GM10847 (cell line): ENCODE data around the gene CRYAA.
"Not testable (repeated sequence)": the region's sequence is repeated elsewhere in the genome, so short reads cannot be mapped to it uniquely, and the experiment has no call there.

ENCODE experiments used
- POLR2A ChIP-seq: IDR thresholded peaks from 2 replicates; pipeline ENCODE4 v1.6.1; 2011; ENCODE audit not compliant: insufficient read length; ENCODE audit errors: extremely low read depth

The CRYAA gene

GRCh38 chr21:43168708-43169107, at the start of gene CRYAA:
Gene CRYAA, plus strand, starts transcription at chr21:43169008. Its CDS starts 92 bp downstream, at chr21:43169100.
- TF ChIP-seq POLR2A: not testable (repeated sequence)

GRCh38 chr21:43187715-43188114, 18.9 kb downstream of the CRYAA start:
- TF ChIP-seq POLR2A: no peak

GRCh38 chr21:43188181-43188580, 19.4 kb downstream of the CRYAA start:
- no peak for TF ChIP-seq POLR2A

- TF ChIP-seq POLR2A: no peak
Measured at GRCh38 chr21:43188592-43189210, 19.9 kb downstream of the CRYAA start.

GRCh38 chr21:43189936-43190335, 21.1 kb downstream of the CRYAA start:
- no peak for TF ChIP-seq POLR2A

GRCh38 chr21:43190544-43190943, 21.7 kb downstream of the CRYAA start:
- TF ChIP-seq POLR2A: no peak

- no peak for TF ChIP-seq POLR2A
Measured at GRCh38 chr21:43190951-43191350, 22.1 kb downstream of the CRYAA start.

GRCh38 chr21:43191521-43191920, 22.7 kb downstream of the CRYAA start:
- TF ChIP-seq POLR2A: no peak

- TF ChIP-seq POLR2A: no peak
Measured at GRCh38 chr21:43191971-43192370, 23.2 kb downstream of the CRYAA start.

GRCh38 chr21:43192501-43193081, 23.8 kb downstream of the CRYAA start:
- TF ChIP-seq POLR2A: no peak

GRCh38 chr21:43193088-43193650, 24.4 kb downstream of the CRYAA start:
- TF ChIP-seq POLR2A: no peak

- no peak for TF ChIP-seq POLR2A
Measured at GRCh38 chr21:43193651-43194302, 25.0 kb downstream of the CRYAA start.

GRCh38 chr21:43194303-43195120, 25.7 kb downstream of the CRYAA start:
- no peak for TF ChIP-seq POLR2A

GRCh38 chr21:43195121-43196021, 26.6 kb downstream of the CRYAA start:
- TF ChIP-seq POLR2A: no peak

GRCh38 chr21:43196826-43197225, 28.0 kb downstream of the CRYAA start:
- TF ChIP-seq POLR2A: no peak

GRCh38 chr21:43198376-43198775, 29.6 kb downstream of the CRYAA start:
- no peak for TF ChIP-seq POLR2A
